Ascending aorta (tissue), 2 donors: ENCODE data around the gene CDYL2. TPM values are rescaled to one million over a fixed set of nuclear protein-coding genes. Genes with fewer than 3 reads are reported as not detected.

Experiments
- DNase-seq, 2 donors: peaks; one replicate each; pipeline ENCODE4 v3.0.0-alpha.2; 2019; ENCODE audit warnings: low spot score in 2 of 2
- H3K27ac ChIP-seq, 2 donors: fragments of 200-600 bp; sonication (generic); one replicate each; pipeline ENCODE4 v1.5.1; 2016 to 2017; ENCODE audit warnings: mild to moderate bottlenecking in 1 of 2
- H3K27me3 ChIP-seq: fragments of 200-600 bp; sonication (generic); one replicate; pipeline ENCODE4 v1.5.1; 2017
- H3K36me3 ChIP-seq, 2 donors: fragments of 200-600 bp; sonication (generic); one replicate each; pipeline ENCODE4 v1.5.1; 2016
- H3K4me1 ChIP-seq, 2 donors: fragments of 200-600 bp; sonication (generic); one replicate each; pipeline ENCODE4 v1.5.1; 2016 to 2017; ENCODE audit warnings: mild to moderate bottlenecking in 1 of 2
- H3K4me3 ChIP-seq, 2 donors: fragments of 200-600 bp; sonication (generic); one replicate each; pipeline ENCODE4 v1.5.1; 2016 to 2017; ENCODE audit warnings: mild to moderate bottlenecking in 1 of 2
- H3K9me3 ChIP-seq, 2 donors: fragments of 200-600 bp; sonication (generic); one replicate each; pipeline ENCODE4 v1.5.1; 2016
- CTCF ChIP-seq, 3 experiments: fragments of 200-600 bp in 2 of 3; fragments of 450-650 bp in 1 of 3; sonication (generic) in 2 of 3; IDR thresholded peaks; one replicate each; pipeline ENCODE4 v1.5.1; 2016 to 2019; ENCODE audit warnings: antibody characterized with exemption in 3 of 3, mild to moderate bottlenecking in 1 of 3, moderate library complexity in 1 of 3
- intact Hi-C: fragments of 100-400 bp; cut with DNase I; formaldehyde crosslinking; loops from one replicate; pipeline ENCODE4 v1.15.1; 2023
- total RNA-seq: library from RNA; depleted of rRNA; stranded (reverse); fragments of >200 nt; gene quantifications from one replicate; pipeline ENCODE4 v1.1.0, GENCODE V29; 2016

Gene CDYL2
- total RNA-seq, 1 donor from 2014 or later = 5.0 TPM

DNA sequence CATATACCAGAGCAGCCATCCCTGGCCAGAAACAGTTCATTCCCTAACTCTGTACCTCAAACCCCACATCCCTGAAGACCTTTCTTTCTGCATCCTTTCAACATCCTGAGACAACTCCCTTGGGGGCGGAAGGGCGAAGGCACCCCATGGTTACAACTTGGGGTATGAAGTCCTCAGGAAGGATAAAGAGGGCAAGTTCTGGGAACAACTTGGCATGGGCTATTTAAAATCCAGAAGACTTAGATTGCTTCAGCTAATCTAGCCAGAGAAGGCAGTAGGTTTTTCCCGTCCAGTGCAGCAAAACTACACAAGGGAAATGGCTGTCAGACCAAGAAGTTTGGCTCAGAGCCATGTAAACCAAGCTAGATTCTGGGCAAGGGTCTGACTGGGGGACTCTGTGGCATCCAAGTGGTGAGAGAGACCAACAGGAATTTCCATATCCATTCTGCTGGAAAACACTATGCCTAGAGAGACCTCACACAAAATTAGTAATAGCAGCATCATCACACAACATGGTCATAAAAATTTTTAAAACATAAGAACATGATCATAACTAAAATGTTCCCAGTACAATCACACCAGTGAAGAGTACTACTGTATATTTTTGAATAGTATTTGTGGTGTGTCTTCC, 113.2 kb downstream of the CDYL2 start:
- intact Hi-C loops = no loop called here

DNA sequence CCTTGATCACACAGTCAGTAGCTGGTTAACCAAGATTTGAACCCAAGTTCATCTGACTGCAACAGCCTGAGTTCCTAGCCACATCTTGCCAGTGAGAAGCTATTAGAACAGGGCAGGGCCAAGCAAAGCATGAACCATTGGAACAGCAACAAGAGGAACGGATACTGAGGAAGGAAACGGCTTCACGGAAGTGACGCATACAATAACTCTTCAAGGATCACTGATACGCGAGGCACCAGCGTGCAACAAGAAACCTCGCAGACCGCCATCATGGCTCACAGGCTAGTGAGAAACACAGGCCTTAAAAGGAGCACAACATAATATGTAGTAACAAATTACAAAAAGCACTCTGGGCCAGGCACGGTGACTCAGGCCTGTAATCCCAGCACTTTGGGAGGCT, 114.9 kb downstream of the CDYL2 start:
- Histone ChIP-seq H3K36me3 (no peaks in the 10 kb centered on the region), H3K4me3 (no peak overlapping the region), H3K27ac (no peak overlapping the region), H3K27me3 (no peaks in the 10 kb centered on the region), H3K9me3 (no peaks in the 10 kb centered on the region), H3K4me1 (no peaks in the 10 kb centered on the region)
- TF ChIP-seq CTCF (IDR thresholded peaks at IDR 0.05) = no peak
- no peak for DNase-seq
- intact Hi-C loops = no loop called here

More for the DNA sequence above, 113.2 kb downstream of the CDYL2 start:
- Histone ChIP-seq H3K4me1 (no peaks in the 10 kb centered on the region), H3K27me3 (no peaks in the 10 kb centered on the region), H3K27ac (no peak overlapping the region), H3K36me3 (no peaks in the 10 kb centered on the region), H3K9me3 (peaks cover 0 to 9% of the 10 kb centered on the region in 2 donors), H3K4me3 (no peak overlapping the region)
- no peak for TF ChIP-seq CTCF (IDR thresholded peaks at IDR 0.05)
- no peak for DNase-seq

- TF ChIP-seq CTCF (IDR thresholded peaks at IDR 0.05) = no peak
- Histone ChIP-seq H3K4me1 (no peaks in the 10 kb centered on the region), H3K27me3 (no peaks in the 10 kb centered on the region), H3K36me3 (no peaks in the 10 kb centered on the region), H3K4me3 (no peak overlapping the region), H3K9me3 (no peaks in the 10 kb centered on the region), H3K27ac (no peak overlapping the region)
- intact Hi-C loops = no loop called here
- DNase-seq = no peak
These were observed 116.8 kb downstream of the CDYL2 start for GRCh38 chr16:80687606-80688005.

GRCh38 chr16:80684906-80685305, 119.5 kb downstream of the CDYL2 start:
- Histone ChIP-seq H3K36me3 (no peaks in the 10 kb centered on the region), H3K4me3 (no peak overlapping the region), H3K27me3 (no peaks in the 10 kb centered on the region), H3K9me3 (no peaks in the 10 kb centered on the region), H3K4me1 (no peaks in the 10 kb centered on the region), H3K27ac (no peak overlapping the region)
- intact Hi-C loops = no loop called here
- DNase-seq = no peak
- TF ChIP-seq CTCF (IDR thresholded peaks at IDR 0.05) = no peak

GRCh38 chr16:80684136-80684765, 120.1 kb downstream of the CDYL2 start:
- H3K36me3 ChIP-seq = no peaks in the 10 kb centered on the region

More at GRCh38 chr16:80684136-80684765, 120.1 kb downstream of the CDYL2 start:
- no peaks in the 10 kb centered on the region for H3K27me3 ChIP-seq
- H3K4me3 ChIP-seq = no peak overlapping the region
- no peak for DNase-seq
- no peak overlapping the region for H3K27ac ChIP-seq
- intact Hi-C loops = no loop called here
- H3K9me3 ChIP-seq = peaks cover 0 to 5% of the 10 kb centered on the region in 2 donors
- no peaks in the 10 kb centered on the region for H3K4me1 ChIP-seq
- TF ChIP-seq CTCF (IDR thresholded peaks at IDR 0.05) = no peak
